ENCODE measurements around the gene MYMK. TPM values are rescaled to one million over a fixed set of nuclear protein-coding genes. Genes with fewer than 3 reads are reported as not detected.

Gene MYMK
- total and polyA plus RNA-seq, 3 donors from 2014 or later = 0.87 TPM; not detected in 2

- H3K27ac ChIP-seq = no peak overlapping the region
- no peak for DNase-seq
- H3K4me3 ChIP-seq = no peak overlapping the region
- H3K36me3 ChIP-seq (ENCODE audit: low read depth, missing control alignments) = no peaks in the 10 kb centered on the region
- intact Hi-C loops (cut with DNase I; ENCODE audit: low total_unique reads) = no loop called here
- WGBS, 2 donors = 92 to 96% methylated on average over 18 to 20 of the region's 27 CpGs
- no peaks in the 10 kb centered on the region for H3K9me3 ChIP-seq
- peaks cover 42% of the 10 kb centered on the region for H3K4me1 ChIP-seq
- no peak for TF ChIP-seq POLR2A (IDR thresholded peaks at IDR 0.05)
- TF ChIP-seq CTCF (IDR thresholded peaks at IDR 0.05) = no peak
- no peaks in the 10 kb centered on the region for H3K27me3 ChIP-seq
These were observed 13.7 kb downstream of the MYMK start for GRCh38 chr9:133510926-133511505.

- intact Hi-C loops (cut with DNase I; ENCODE audit: low total_unique reads) = no loop called here
- Histone ChIP-seq H3K36me3 (ENCODE audit: low read depth, missing control alignments) (no peaks in the 10 kb centered on the region), H3K27me3 (no peaks in the 10 kb centered on the region), H3K9me3 (no peaks in the 10 kb centered on the region), H3K4me3 (no peak overlapping the region), H3K4me1 (peaks cover 38% of the 10 kb centered on the region), H3K27ac (no peak overlapping the region)
- no peak for DNase-seq
- 43 to 44% methylated on average over 16 to 26 of the region's 26 CpGs for WGBS, 2 donors
- no peak for TF ChIP-seq CTCF (IDR thresholded peaks at IDR 0.05)
- no peak for TF ChIP-seq POLR2A (IDR thresholded peaks at IDR 0.05)
These were observed 15.3 kb downstream of the MYMK start for GRCh38 chr9:133509179-133510083.

DNA sequence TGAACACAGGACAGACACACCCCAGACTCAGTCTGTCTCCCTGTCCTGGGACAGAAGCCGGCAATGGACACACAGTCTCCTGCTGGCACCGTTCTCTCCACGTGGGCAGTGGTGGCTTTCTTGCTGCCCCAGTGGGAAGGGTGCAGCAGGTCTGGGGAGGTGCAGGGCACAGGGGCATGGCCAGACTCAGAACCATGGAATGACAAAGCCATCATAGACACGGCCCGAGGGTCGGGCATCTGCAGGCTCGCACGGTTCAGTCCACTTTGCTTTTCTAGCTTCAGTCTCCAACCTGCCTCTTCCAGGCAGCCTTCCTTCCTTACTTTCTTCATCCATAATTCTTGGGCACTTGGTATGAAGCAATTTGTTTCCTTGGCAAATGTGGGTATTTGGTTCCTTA lies 16.7 kb downstream of the MYMK start:
- 97 to 98% methylated on average over 5 to 8 of the region's 8 CpGs for WGBS, 2 donors
- intact Hi-C loops (cut with DNase I; ENCODE audit: low total_unique reads) = no loop called here
- TF ChIP-seq CTCF (IDR thresholded peaks at IDR 0.05) = no peak
- TF ChIP-seq POLR2A (IDR thresholded peaks at IDR 0.05) = no peak
- DNase-seq = no peak
- Histone ChIP-seq H3K27me3 (no peaks in the 10 kb centered on the region), H3K9me3 (no peaks in the 10 kb centered on the region), H3K4me3 (no peak overlapping the region), H3K27ac (no peak overlapping the region), H3K36me3 (ENCODE audit: low read depth, missing control alignments) (no peaks in the 10 kb centered on the region), H3K4me1 (peaks cover 28% of the 10 kb centered on the region)

DNA sequence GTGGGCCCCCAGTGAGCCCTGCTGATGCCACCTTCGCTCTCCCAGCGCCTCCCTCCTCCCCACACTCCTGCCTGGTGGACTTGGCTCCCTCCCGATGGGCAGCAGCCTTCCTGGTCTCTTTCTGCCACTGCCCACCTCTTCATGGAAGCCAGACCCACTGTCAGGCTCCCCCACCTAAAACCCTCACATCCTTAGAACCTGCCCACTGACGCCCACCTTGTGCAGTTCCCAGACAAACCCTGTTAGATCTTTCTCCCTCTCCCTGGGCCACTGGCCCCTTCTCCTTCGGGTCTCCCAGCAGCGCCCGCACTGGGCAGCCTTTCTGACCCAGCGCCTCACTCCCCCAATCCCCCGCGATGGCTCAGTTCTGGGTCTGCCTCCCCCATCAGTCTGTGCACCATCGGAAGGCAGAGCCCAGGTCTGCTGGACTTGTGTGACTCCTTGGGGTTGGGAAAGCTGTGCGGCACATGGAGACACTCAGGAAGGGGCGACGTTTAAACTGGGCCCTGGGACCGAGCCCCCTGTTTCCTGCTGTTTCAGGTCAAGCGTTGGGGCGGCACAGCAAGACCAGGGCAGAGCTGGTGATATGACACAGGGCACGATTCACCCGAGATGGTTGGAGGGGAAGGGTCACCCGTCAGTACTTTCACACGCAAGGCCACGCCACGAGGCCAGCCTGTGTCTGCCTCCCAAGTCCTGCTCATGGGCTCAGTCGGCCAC lies 17.4 kb downstream of the MYMK start:
- Histone ChIP-seq H3K27ac (no peak overlapping the region), H3K27me3 (no peaks in the 10 kb centered on the region), H3K4me1 (peaks cover 26% of the 10 kb centered on the region), H3K36me3 (ENCODE audit: low read depth, missing control alignments) (no peaks in the 10 kb centered on the region), H3K4me3 (no peak overlapping the region), H3K9me3 (no peaks in the 10 kb centered on the region)
- intact Hi-C loops (cut with DNase I; ENCODE audit: low total_unique reads) = no loop called here
- no peak for TF ChIP-seq POLR2A (IDR thresholded peaks at IDR 0.05)
- TF ChIP-seq CTCF (IDR thresholded peaks at IDR 0.05) = no peak
- no peak for DNase-seq
- 95 to 96% methylated on average over 10 to 24 of the region's 24 CpGs for WGBS, 2 donors
